ENCODE results near the gene C1QTNF12.

The C1QTNF12 gene

DNA sequence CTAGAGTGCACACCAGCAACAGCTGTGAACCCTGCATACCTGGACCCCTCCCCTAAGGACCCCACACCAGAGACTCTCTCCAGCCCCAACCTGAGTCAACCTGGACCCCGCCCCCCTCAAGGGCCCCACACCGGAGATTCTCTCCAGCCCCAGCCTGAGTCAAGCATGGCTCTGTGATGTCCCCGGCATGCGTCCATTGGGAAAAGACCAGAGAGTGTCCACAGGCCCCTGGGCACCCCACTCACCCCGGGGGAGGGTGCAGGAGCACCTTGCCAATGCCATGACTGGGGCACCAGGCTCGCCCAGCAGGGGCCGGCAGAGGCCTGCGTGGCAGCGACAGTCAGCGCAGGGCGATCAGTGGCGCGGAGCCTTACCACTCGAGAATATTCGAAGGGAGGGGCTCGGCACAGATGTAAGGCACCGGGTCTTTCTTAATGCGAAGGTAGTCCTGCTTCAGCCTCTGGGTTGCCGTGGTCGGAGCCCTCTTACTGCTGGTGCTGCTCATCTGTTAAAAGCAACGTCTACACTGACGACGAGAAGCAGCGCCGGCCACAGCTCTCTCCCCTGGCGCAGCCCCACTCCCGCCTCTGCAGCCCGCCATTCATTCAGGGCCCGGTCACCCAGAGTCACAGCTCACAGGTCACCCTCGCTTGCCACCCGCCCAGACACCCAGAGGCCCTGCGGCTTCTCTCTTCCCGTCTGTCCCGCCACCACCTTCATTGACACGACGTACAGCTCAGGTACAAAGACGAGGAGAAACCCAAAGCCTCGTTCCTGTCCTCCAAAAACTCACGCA lies 21.2 kb upstream of the C1QTNF12 start:
- H4K20me1 ChIP-seq (ENCODE audit: low read depth, low read length): peaks cover 4% of the 10 kb centered on the region; the same call in 1 of the 2 replicates
- H3K9me2 ChIP-seq (replicated peaks; ENCODE audit: insufficient read depth, low read length): no peaks in the 10 kb centered on the region
- H3K27me3 ChIP-seq (ENCODE audit: low read length): no peaks in the 10 kb centered on the region
- H3K9ac ChIP-seq (ENCODE audit: low read length): no peak overlapping the region
- H3K4me3 ChIP-seq (ENCODE audit: insufficient read depth, low read length, poor library complexity, severe bottlenecking): no peak overlapping the region
- no peak overlapping the region for H3K4me2 ChIP-seq (ENCODE audit: low read depth, low read length, poor library complexity, severe bottlenecking)
- TF ChIP-seq EZH2phosphoT487 (conservative IDR thresholded peaks at IDR 0.05; ENCODE audit: low read length): no peak
- TF ChIP-seq, protein P1, sequence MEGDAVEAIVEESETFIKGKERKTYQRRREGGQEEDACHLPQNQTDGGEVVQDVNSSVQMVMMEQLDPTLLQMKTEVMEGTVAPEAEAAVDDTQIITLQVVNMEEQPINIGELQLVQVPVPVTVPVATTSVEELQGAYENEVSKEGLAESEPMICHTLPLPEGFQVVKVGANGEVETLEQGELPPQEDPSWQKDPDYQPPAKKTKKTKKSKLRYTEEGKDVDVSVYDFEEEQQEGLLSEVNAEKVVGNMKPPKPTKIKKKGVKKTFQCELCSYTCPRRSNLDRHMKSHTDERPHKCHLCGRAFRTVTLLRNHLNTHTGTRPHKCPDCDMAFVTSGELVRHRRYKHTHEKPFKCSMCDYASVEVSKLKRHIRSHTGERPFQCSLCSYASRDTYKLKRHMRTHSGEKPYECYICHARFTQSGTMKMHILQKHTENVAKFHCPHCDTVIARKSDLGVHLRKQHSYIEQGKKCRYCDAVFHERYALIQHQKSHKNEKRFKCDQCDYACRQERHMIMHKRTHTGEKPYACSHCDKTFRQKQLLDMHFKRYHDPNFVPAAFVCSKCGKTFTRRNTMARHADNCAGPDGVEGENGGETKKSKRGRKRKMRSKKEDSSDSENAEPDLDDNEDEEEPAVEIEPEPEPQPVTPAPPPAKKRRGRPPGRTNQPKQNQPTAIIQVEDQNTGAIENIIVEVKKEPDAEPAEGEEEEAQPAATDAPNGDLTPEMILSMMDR (IDR thresholded peaks at IDR 0.05; ENCODE audit: insufficient read depth, low read length, poor library complexity, severe bottlenecking): no peak
- no peak overlapping the region for H2AFZ ChIP-seq (ENCODE audit: low read depth, low read length, severe bottlenecking)
- H3K9me3 ChIP-seq (ENCODE audit: insufficient read depth, low read length): no peaks in the 10 kb centered on the region
- no peaks in the 10 kb centered on the region for H3K36me3 ChIP-seq (ENCODE audit: low read length)
- H3K27ac ChIP-seq (ENCODE audit: low read depth, low read length): no peak overlapping the region
- no peaks in the 10 kb centered on the region for H3F3A ChIP-seq (ENCODE audit: insufficient read depth)
- H3K79me2 ChIP-seq (ENCODE audit: insufficient read depth, low read length): peaks cover 38% of the 10 kb centered on the region

DNA sequence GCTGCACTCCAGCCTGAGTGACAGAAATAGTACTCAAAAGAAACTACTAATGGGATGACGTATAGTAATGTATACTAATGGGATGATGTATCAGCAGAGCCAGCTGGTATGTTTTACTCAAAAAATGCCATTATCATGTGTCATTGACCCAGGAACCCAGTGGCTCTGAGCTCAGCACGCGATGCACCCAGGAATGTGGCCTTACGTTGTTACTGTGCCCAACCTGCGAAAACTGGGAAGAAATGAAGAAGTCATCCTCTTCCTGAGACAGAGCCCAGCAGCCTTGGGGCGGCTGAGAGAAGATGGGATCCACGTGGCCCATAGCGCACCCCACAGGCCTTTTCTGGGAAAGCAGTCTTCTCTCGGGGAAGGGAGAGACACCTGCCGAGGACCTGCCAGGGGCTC lies 18.3 kb upstream of the C1QTNF12 start:
- Histone ChIP-seq H3F3A (ENCODE audit: insufficient read depth) (no peaks in the 10 kb centered on the region), H3K36me3 (ENCODE audit: low read length) (no peaks in the 10 kb centered on the region), H3K9ac (ENCODE audit: low read length) (no peak overlapping the region), H3K4me2 (ENCODE audit: low read depth, low read length, poor library complexity, severe bottlenecking) (no peak overlapping the region), H3K9me3 (ENCODE audit: insufficient read depth, low read length) (no peaks in the 10 kb centered on the region), H3K4me3 (ENCODE audit: insufficient read depth, low read length, poor library complexity, severe bottlenecking) (no peak overlapping the region), H2AFZ (ENCODE audit: low read depth, low read length, severe bottlenecking) (no peak overlapping the region), H3K27me3 (ENCODE audit: low read length) (no peaks in the 10 kb centered on the region), H3K79me2 (ENCODE audit: insufficient read depth, low read length) (peaks cover 10% of the 10 kb centered on the region), H3K27ac (ENCODE audit: low read depth, low read length) (no peak overlapping the region), H4K20me1 (ENCODE audit: low read depth, low read length) (no peaks in the 10 kb centered on the region), H3K9me2 (replicated peaks; ENCODE audit: insufficient read depth, low read length) (no peaks in the 10 kb centered on the region)
- TF ChIP-seq, protein P1 (IDR thresholded peaks at IDR 0.05; ENCODE audit: insufficient read depth, low read length, poor library complexity, severe bottlenecking): no peak
- no peak for TF ChIP-seq EZH2phosphoT487 (conservative IDR thresholded peaks at IDR 0.05; ENCODE audit: low read length)

DNA sequence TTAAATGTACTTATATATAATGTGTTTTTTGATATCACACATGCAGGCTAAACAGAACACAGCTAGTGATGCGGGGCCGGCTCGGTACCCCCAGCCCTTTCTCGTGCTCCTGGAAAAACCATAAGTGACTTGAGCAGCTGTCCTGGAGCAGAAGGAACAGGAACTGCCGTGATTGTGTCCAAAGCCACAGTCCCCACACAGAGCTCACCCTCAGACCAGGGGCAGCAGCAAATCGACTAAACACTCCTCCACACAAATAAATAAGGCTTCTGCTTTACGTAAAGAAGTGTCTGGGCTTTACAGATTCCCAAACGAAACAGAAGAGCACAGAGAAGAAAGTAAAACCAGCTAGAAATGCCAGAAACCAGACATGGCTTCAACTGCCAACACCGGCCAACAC lies 17.5 kb upstream of the C1QTNF12 start:
- H3K79me2 ChIP-seq (ENCODE audit: insufficient read depth, low read length): peaks cover 7% of the 10 kb centered on the region
- no peak overlapping the region for H3K27ac ChIP-seq (ENCODE audit: low read depth, low read length)
- no peaks in the 10 kb centered on the region for H3K9me2 ChIP-seq (replicated peaks; ENCODE audit: insufficient read depth, low read length)
- H3F3A ChIP-seq (ENCODE audit: insufficient read depth): no peaks in the 10 kb centered on the region
- H4K20me1 ChIP-seq (ENCODE audit: low read depth, low read length): no peaks in the 10 kb centered on the region
- no peaks in the 10 kb centered on the region for H3K36me3 ChIP-seq (ENCODE audit: low read length)
- no peak overlapping the region for H3K9ac ChIP-seq (ENCODE audit: low read length)
- no peak overlapping the region for H3K4me2 ChIP-seq (ENCODE audit: low read depth, low read length, poor library complexity, severe bottlenecking)
- no peak for TF ChIP-seq EZH2phosphoT487 (conservative IDR thresholded peaks at IDR 0.05; ENCODE audit: low read length)
- TF ChIP-seq, protein P1 (IDR thresholded peaks at IDR 0.05; ENCODE audit: insufficient read depth, low read length, poor library complexity, severe bottlenecking): no peak
- H2AFZ ChIP-seq (ENCODE audit: low read depth, low read length, severe bottlenecking): no peak overlapping the region
- no peaks in the 10 kb centered on the region for H3K9me3 ChIP-seq (ENCODE audit: insufficient read depth, low read length)
- no peaks in the 10 kb centered on the region for H3K27me3 ChIP-seq (ENCODE audit: low read length)
- no peak overlapping the region for H3K4me3 ChIP-seq (ENCODE audit: insufficient read depth, low read length, poor library complexity, severe bottlenecking)
